Loucy (cell line): ENCODE data around the gene C19orf12.

Experiments used
- H2AFZ ChIP-seq: fragments of 200-600 bp; sonication (generic); 2 replicates; pipeline ENCODE4 v1.6.0; 2016; ENCODE audit warnings: antibody characterized with exemption, mild to moderate bottlenecking, low read length, moderate library complexity
- H3F3A ChIP-seq: fragments of 200-600 bp; 2 replicates; pipeline ENCODE4 v1.6.0; 2016; ENCODE audit warnings: antibody characterized with exemption, low read depth, mild to moderate bottlenecking
- H3K27me3 ChIP-seq: fragments of 200-600 bp; sonication (generic); 2 replicates; pipeline ENCODE4 v1.6.1; 2014; ENCODE audit warnings: low read length, mild to moderate bottlenecking; ENCODE audit not compliant: insufficient read depth, poor library complexity, severe bottlenecking
- H3K36me3 ChIP-seq: fragments of 200-600 bp; sonication (generic); 2 replicates; pipeline ENCODE4 v1.6.1; 2016; ENCODE audit warnings: low read length; ENCODE audit not compliant: insufficient read depth
- H3K4me1 ChIP-seq: fragments of 200-600 bp; sonication (generic); 2 replicates; pipeline ENCODE4 v1.5.1; 2014; ENCODE audit warnings: low read length, mild to moderate bottlenecking; ENCODE audit not compliant: insufficient read depth, poor library complexity, severe bottlenecking
- H3K4me2 ChIP-seq: fragments of 200-600 bp; sonication (generic); 2 replicates; pipeline ENCODE4 v1.6.0; 2014; ENCODE audit warnings: antibody characterized with exemption, low read length, low read depth, mild to moderate bottlenecking; ENCODE audit not compliant: poor library complexity, severe bottlenecking
- H3K4me3 ChIP-seq: fragments of 200-600 bp; sonication (generic); 2 replicates; pipeline ENCODE4 v1.5.1; 2014; ENCODE audit warnings: low read length, mild to moderate bottlenecking, mixed read lengths; ENCODE audit not compliant: poor library complexity, severe bottlenecking
- H3K79me2 ChIP-seq: fragments of 200-600 bp; sonication (generic); 2 replicates; pipeline ENCODE4 v1.6.1; 2014; ENCODE audit warnings: low read length; ENCODE audit not compliant: insufficient read depth
- H3K9ac ChIP-seq: fragments of 200-600 bp; sonication (generic); 2 replicates; pipeline ENCODE4 v1.6.0; 2014; ENCODE audit warnings: mild to moderate bottlenecking, low read depth, low read length, moderate library complexity; ENCODE audit not compliant: poor library complexity, severe bottlenecking
- H3K9me2 ChIP-seq: fragments of 200-600 bp; sonication (generic); replicated peaks from 2 replicates; pipeline ENCODE4 v1.6.1; 2016; ENCODE audit warnings: low read depth, low read length, mixed read lengths
- H3K9me3 ChIP-seq: fragments of 200-600 bp; sonication (generic); 2 replicates; pipeline ENCODE4 v1.6.1; 2014; ENCODE audit warnings: mild to moderate bottlenecking, antibody characterized with exemption, low read length, low read depth; ENCODE audit not compliant: insufficient read depth
- H4K20me1 ChIP-seq: fragments of 200-600 bp; sonication (generic); 2 replicates; pipeline ENCODE4 v1.6.0; 2014; ENCODE audit warnings: antibody characterized with exemption, low read length, mild to moderate bottlenecking; ENCODE audit not compliant: insufficient read depth, poor library complexity, severe bottlenecking
- CTCF ChIP-seq: fragments of 200-600 bp; sonication (generic); conservative IDR thresholded peaks from 2 replicates; pipeline ENCODE4 v1.5.1; 2014; ENCODE audit warnings: mild to moderate bottlenecking, antibody characterized with exemption, low read length
- EZH2phosphoT487 ChIP-seq: fragments of 200-600 bp; IDR thresholded peaks from 2 replicates; pipeline ENCODE4 v1.6.1; 2018; ENCODE audit warnings: antibody characterized with exemption, mild to moderate bottlenecking, moderate library complexity, borderline replicate concordance

C19orf12 gene

GRCh38 chr19:29750001-29750400, 34.9 kb upstream of the C19orf12 start:
- H3K79me2 ChIP-seq: no peaks in the 10 kb centered on the region
- no peaks in the 10 kb centered on the region for H3K9me2 ChIP-seq
- H3K9me3 ChIP-seq: no peaks in the 10 kb centered on the region
- no peaks in the 10 kb centered on the region for H3K36me3 ChIP-seq
- H3K4me3 ChIP-seq: no peak overlapping the region
- H3K9ac ChIP-seq: no peak overlapping the region
- no peaks in the 10 kb centered on the region for H4K20me1 ChIP-seq
- TF ChIP-seq CTCF: no peak
- TF ChIP-seq EZH2phosphoT487: no peak
- no peaks in the 10 kb centered on the region for H3K27me3 ChIP-seq
- H3K4me2 ChIP-seq: no peak overlapping the region
- H2AFZ ChIP-seq: no peak overlapping the region
- H3K4me1 ChIP-seq: no peaks in the 10 kb centered on the region
- no peaks in the 10 kb centered on the region for H3F3A ChIP-seq

- no peaks in the 10 kb centered on the region for H3K36me3 ChIP-seq
- H2AFZ ChIP-seq: no peak overlapping the region
- no peak overlapping the region for H3K4me2 ChIP-seq
- no peak overlapping the region for H3K9ac ChIP-seq
- H3K4me3 ChIP-seq: no peak overlapping the region
- H3K27me3 ChIP-seq: no peaks in the 10 kb centered on the region
- H3K9me3 ChIP-seq: no peaks in the 10 kb centered on the region
- no peaks in the 10 kb centered on the region for H4K20me1 ChIP-seq
- H3F3A ChIP-seq: no peaks in the 10 kb centered on the region
- no peaks in the 10 kb centered on the region for H3K79me2 ChIP-seq
- no peaks in the 10 kb centered on the region for H3K4me1 ChIP-seq
- no peak for TF ChIP-seq CTCF
- no peaks in the 10 kb centered on the region for H3K9me2 ChIP-seq
Observed at GRCh38 chr19:29748996-29749849, 34.2 kb upstream of the C19orf12 start.

- TF ChIP-seq EZH2phosphoT487: no peak
- TF ChIP-seq CTCF: peak; percentile 41
- Histone ChIP-seq H3K4me3 (no peak overlapping the region), H2AFZ (no peak overlapping the region), H3K9me2 (no peaks in the 10 kb centered on the region), H3K4me2 (no peak overlapping the region), H3K9me3 (no peaks in the 10 kb centered on the region), H3K4me1 (no peaks in the 10 kb centered on the region), H3K9ac (no peak overlapping the region), H3K79me2 (no peaks in the 10 kb centered on the region), H4K20me1 (no peaks in the 10 kb centered on the region), H3K36me3 (no peaks in the 10 kb centered on the region), H3K27me3 (no peaks in the 10 kb centered on the region), H3F3A (no peaks in the 10 kb centered on the region)
Observed at GRCh38 chr19:29745253-29745652, 30.2 kb upstream of the C19orf12 start.
